Motor neuron (in vitro differentiated cells): ENCODE measurements around the gene IGF2BP2. TPM values are rescaled to one million over a fixed set of nuclear protein-coding genes. Genes with fewer than 3 reads are reported as not detected.
A peak's percentile ranks its signal among the peaks of the same experiment; 100 is the strongest.
"Not testable (repeated sequence)": the region's sequence is repeated elsewhere in the genome, so short reads cannot be mapped to it uniquely, and the experiment has no call there.

ENCODE experiments used
- ATAC-seq, 8 experiments: fragments of 200-7000 bp; cut with Tn5 transposase; replicated peaks in 6 of 8; 2 replicates each; pipeline ENCODE4 v1.8.0; 2021; ENCODE audit warnings: mild to moderate bottlenecking in 8 of 8, moderate library complexity in 8 of 8
- H3K27ac ChIP-seq, 2 donors: fragments of 250-450 bp; sonication (Bioruptor Pico); 2 replicates each; pipeline ENCODE4 v1.9.0; 2021; ENCODE audit warnings: antibody characterized with exemption in 2 of 2, mild to moderate bottlenecking in 2 of 2, moderate library complexity in 1 of 2
- H3K4me1 ChIP-seq, 2 donors: fragments of 250-450 bp; sonication (Bioruptor Pico); replicated peaks in 1 of 2; 2 replicates each; pipeline ENCODE4 v1.6.1; 2021; ENCODE audit warnings: antibody characterized with exemption in 2 of 2, mild to moderate bottlenecking in 2 of 2, moderate library complexity in 1 of 2
- H3K4me3 ChIP-seq, 5 donors: fragments of 250-450 bp; sonication (Bioruptor Pico); 2 replicates each; pipeline ENCODE4 v1.9.0; 2021; ENCODE audit warnings: antibody characterized with exemption in 5 of 5, mild to moderate bottlenecking in 5 of 5, moderate library complexity in 4 of 5
- WGBS, 10 experiments: fragments of 450-650 bp; shearing (Covaris generic); methylation state at CpG; one replicate each; pipeline ENCODE4 v1.0.0; 2022; 5-methylcytosine and 5-hydroxymethylcytosine counted together
- in situ Hi-C, 9 experiments: fragments of 400-800 bp; cut with MboI; loops; one replicate each; pipeline ENCODE4 v1.15.0; 2021; ENCODE audit warnings: low sequenced_read_pairs in 9 of 9, low pct_unique_long_range_greater_than_20kb in 2 of 9; ENCODE audit not compliant: unreplicated experiment in 9 of 9
- total RNA-seq, 8 experiments: library from RNA; unstranded; fragments of 300-600 nt; gene quantifications; 2 replicates each; pipeline versions ENCODE4 v1.2.3 to v1.2.4, GENCODE V29; 2022

Gene IGF2BP2
- total RNA-seq, 8 experiments from 2014 or later: 25.9 to 78.2 (median 48.3) TPM

DNA sequence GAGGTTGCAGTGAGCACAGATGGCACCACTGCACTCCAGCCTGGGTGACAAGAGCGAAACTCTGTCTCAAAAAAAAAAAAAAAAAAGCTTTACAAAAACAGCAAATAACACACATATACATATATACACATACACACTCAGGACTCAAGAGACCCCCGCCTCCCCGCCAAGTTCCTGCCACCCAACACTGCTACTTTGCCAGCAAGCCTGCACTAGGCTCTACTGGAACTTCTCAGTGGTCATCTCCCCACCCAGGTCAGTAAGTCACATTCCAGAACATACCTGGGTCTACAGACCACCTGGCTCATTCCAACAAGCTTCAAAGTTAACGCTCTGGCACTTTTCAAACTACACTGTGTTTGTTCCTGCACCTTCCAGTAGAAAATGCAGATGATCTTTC, 176.4 kb downstream of the IGF2BP2 start:
- Histone ChIP-seq H3K4me3 (no peak overlapping the region), H3K27ac (no peak overlapping the region), H3K4me1 (peaks cover 0 to 6% of the 10 kb centered on the region in 2 donors)
- ATAC-seq: no peak
- 80 to 100% (median 93%) methylated on average over 1 to 3 of the region's 4 CpGs; no CpG with 5 or more reads in 6 of the 10 experiments for WGBS, 10 experiments
- in situ Hi-C loops: no loop called here

DNA sequence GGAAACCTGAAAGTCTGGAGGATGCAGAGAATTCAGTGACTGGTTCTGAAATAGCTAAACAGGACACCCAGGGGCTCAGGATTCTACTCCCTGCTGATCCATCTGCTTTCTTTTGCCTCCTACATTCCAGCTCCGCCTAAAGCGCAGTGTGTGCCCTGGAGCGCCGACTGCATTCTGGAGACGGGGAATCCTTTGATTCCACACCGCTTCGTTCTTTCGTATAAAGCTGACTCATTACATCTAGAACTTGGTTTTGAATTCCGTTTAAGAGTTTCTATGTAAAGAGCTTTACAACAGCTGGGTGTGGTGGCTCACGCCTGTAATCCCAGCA, 177.0 kb downstream of the IGF2BP2 start:
- no peak overlapping the region for H3K4me3 ChIP-seq
- peaks cover 0 to 6% of the 10 kb centered on the region in 2 donors for H3K4me1 ChIP-seq
- ATAC-seq: no peak
- in situ Hi-C loops: no loop called here
- no peak overlapping the region for H3K27ac ChIP-seq
- WGBS, 10 experiments: 92 to 100% (median 97%) methylated on average over 1 to 9 of the region's 10 CpGs; no CpG with 5 or more reads in 3 of the 10 experiments

DNA sequence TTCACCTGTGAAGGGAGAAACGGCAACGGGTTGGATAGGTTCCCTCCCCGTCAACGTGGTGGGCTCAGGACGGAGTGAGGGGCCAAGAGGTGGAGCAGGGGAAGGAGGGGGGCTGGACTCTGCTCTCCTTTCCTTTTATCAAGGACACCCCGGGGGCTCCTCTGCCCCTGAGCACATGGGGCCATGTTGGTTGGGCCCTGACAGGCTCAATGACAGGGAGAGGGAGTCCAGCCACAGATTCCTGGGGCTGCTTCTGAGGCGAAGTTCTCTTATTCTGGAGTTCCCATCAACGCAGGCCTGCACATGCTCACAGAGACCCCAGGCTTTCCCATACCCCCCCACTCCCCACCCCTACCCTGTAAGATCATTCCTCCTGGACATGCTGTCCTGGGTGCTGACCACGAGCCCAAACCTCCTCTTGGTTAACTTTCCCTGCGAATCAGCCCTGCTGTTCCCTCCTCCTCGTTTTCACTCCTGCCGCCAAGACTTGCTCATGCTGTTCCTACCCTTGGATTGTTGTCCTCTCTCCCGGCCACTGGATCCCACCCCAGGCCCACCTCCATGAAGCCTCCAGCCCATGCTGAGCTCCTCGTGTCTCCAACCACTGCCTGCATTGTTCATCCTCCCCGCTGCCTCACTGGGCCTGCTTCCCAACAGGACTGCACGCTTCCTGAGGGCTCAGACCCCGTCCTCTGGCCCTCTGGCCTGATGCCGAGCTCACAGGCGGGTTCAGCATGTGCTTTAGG, 177.5 kb downstream of the IGF2BP2 start:
- H3K27ac ChIP-seq: no peak overlapping the region
- no peak overlapping the region for H3K4me3 ChIP-seq
- ATAC-seq: no peak
- in situ Hi-C loops: no loop called here
- WGBS, 10 experiments: 60 to 100% (median 93%) methylated on average over 1 to 4 of the region's 19 CpGs; no CpG with 5 or more reads in 3 of the 10 experiments
- peaks cover 0 to 6% of the 10 kb centered on the region in 2 donors for H3K4me1 ChIP-seq

DNA sequence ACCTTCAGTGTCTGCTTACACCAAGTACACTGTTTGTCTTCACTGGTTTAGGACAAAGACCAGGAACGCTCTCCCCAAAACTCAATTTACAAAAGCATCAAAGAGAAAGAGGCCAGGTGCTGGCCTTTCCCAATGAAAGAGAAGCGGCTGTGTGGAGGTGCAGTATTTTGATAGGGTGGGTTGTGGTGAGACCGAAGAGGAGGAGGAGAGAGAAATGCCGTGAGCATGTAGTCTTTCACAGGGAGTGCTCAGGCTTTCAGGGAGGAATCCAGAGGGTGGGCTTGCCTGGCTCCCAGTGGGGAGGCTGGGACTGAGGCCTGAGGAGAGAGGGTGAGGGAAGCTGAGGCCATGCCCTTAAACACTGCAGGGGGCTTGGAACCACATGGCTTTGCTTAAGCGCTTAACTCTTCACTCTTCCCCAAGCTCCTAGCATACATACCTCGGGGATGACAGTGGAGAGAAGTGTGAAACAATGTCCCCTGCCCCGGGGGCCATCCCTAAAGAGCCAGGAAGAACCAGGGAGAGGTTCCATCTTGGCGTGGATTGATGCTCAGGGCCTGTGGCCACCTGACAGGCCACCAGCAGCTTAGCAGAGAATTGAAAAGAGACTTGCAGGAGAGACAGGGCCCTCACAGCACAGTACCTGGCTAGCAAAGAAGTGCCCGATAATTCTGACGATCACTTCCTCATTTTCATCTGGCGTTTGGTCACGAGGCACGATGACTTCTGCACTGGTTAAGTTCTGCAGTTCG, 178.3 kb downstream of the IGF2BP2 start:
- Histone ChIP-seq H3K27ac (no peak overlapping the region), H3K4me3 (no peak overlapping the region), H3K4me1 (peaks cover 0 to 6% of the 10 kb centered on the region in 2 donors)
- no peak for ATAC-seq
- 35 to 100% (median 71%) methylated on average over 1 to 5 of the region's 14 CpGs; no CpG with 5 or more reads in 6 of the 10 experiments for WGBS, 10 experiments
- in situ Hi-C loops: no loop called here

DNA sequence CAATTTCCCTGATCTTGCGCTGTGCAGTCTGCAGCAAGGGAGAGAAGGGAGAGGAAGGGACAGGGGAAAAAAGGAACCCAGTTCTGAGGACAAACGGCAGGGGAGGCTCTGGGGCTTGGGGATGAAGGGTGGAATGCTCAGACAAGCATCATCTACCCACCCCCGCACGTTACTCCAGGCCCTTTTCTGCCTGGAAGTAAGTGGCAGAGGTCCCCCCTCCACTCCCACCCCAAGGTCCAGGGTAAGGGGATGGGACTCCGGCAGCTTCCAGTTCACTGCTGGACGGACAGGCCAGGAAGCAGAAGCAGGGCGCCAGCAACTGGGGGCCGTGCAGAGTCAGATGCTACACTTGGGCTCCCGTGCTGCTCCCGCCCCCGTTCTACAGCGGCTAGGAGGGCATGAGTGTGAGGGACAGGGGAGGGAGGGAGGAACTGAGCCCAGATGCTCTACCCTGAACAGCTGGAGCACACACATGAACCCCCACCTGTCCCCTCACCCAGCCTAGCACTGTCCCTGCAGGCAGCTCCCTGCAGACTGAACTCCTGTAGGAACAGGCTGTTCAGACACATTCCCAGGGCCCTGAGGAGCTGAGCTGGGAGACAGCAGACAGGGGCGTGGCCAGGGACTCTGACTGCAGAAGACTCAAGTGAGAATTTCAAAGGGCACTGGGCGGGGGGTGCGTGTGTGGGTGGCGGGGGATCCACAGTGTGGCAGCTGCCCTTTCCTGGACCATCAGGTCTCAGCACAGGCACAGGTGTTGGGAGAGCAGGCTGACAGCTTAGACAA, 179.1 kb downstream of the IGF2BP2 start:
- ATAC-seq: peak in 7 of 8 experiments; percentile 20 to 48 (median 30)
- Histone ChIP-seq H3K4me1 (peaks cover 0 to 6% of the 10 kb centered on the region in 2 donors), H3K4me3 (no peak overlapping the region), H3K27ac (no peak overlapping the region)
- in situ Hi-C loops: no loop called here
- WGBS, 10 experiments: 73 to 90% (median 81%) methylated on average over 2 to 8 of the region's 16 CpGs; no CpG with 5 or more reads in 6 of the 10 experiments

DNA sequence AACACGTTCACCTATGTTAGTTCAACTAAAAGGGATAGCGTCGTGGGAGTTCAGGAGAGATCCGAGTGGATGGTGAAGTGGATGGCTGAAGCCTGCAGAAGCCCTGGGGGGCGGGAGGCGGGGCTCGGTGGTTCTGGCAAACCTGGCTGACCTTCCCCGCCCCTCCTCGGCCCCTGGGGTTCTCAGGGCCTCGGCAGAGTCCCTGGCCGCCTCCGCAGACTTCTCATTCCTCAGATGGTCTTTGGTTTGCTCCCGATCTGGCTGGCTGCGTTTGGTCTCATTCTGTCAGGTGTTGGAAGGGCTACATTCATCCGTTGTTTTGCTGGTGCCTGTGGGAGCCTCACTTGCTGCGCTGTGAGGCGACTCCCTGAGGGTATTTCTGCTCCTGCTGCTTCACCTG, 179.7 kb downstream of the IGF2BP2 start:
- not testable (repeated sequence) for H3K27ac ChIP-seq
- peak in 2 of 8 experiments; percentile 8 to 14 for ATAC-seq
- 77 to 94% (median 88%) methylated on average over 3 to 6 of the region's 17 CpGs; no CpG with 5 or more reads in 6 of the 10 experiments for WGBS, 10 experiments

DNA sequence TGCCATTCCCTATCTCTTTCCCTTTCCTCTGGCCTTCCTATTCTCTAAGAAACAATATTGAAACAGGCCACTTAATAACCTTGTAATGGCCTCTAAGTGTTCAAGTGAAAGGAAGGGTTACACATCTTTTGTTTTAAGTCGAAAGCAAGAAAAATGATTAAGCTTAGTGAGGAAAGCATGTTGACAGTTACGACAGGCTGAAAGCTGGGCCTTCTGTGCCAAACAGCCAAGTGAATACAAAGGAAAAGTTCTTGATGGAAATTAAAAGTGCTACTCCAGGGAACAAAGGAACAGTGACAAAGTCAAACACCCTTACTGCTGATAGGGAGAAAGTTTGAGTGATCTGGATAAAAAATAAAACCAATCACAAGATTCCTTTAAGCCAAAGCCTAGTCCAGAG, 184.5 kb downstream of the IGF2BP2 start:
- in situ Hi-C loops: no loop called here
- Histone ChIP-seq H3K4me1 (peaks cover 0 to 3% of the 10 kb centered on the region in 2 donors), H3K27ac (no peak overlapping the region), H3K4me3 (no peak overlapping the region)
- ATAC-seq: peak in 2 of 8 experiments; percentile 6 to 29
- 32 to 94% (median 60%) methylated on average over 1 to 2 of the region's 2 CpGs; no CpG with 5 or more reads in 1 of the 10 experiments for WGBS, 10 experiments

More for the DNA sequence above, 179.7 kb downstream of the IGF2BP2 start:
- H3K4me3 ChIP-seq, in situ Hi-C loops, H3K4me1 ChIP-seq: not testable (repeated sequence)

DNA sequence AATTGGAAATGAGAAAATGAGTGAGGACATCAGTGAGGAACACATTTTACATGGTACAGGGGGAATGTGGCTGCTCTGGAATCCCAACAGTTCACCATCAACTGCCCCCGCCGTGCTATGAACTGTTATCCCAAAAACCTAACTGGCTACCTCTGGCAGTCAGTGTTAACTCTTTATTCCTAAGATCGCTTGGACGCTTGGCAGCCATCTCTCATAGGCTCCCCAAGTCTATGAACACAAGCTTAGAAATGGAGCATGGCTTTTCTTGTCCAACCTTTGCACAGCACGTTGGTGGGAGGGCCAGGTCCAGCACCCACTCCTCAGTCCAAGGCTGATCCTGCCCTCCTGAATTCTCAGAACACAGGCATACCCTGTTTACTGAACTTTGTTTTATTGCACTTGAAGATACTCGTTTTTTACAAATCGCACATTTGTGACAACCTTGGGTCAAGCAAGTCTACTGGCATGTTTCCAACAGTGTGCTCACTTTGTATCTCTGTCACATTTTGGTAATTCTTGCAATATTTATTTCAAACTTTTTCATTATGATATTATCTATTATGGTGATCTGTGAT, 185.1 kb downstream of the IGF2BP2 start:
- Histone ChIP-seq H3K4me3 (no peak overlapping the region), H3K27ac (no peak overlapping the region), H3K4me1 (peaks cover 0 to 3% of the 10 kb centered on the region in 2 donors)
- WGBS, 10 experiments: 70 to 91% (median 80%) methylated on average over 3 to 7 of the region's 7 CpGs; no CpG with 5 or more reads in 4 of the 10 experiments
- in situ Hi-C loops: no loop called here
- peak in 2 of 8 experiments; percentile 14 to 20 for ATAC-seq

DNA sequence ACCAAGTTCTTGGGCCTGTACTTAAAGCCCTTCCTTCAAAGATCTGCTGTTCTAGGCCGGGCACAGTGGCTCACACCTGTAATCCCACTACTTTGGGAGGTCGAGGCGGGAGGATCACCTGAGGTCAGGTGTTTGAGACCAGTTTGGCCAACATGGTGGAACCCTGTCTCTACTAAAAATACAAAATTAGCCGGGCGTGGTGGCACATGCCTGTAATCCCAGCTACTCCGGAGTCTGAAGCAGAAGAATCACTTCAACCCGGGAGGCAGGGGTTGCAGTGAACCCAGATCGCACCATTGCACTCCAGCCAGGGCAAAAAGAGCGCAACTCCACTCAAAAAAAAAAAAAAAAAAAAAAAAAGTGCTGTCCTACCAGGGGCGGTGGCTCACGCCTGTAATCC, 186.2 kb downstream of the IGF2BP2 start:
- WGBS, 10 experiments: 95 to 100% (median 100%) methylated on average over 1 to 10 of the region's 11 CpGs; no CpG with 5 or more reads in 3 of the 10 experiments

DNA sequence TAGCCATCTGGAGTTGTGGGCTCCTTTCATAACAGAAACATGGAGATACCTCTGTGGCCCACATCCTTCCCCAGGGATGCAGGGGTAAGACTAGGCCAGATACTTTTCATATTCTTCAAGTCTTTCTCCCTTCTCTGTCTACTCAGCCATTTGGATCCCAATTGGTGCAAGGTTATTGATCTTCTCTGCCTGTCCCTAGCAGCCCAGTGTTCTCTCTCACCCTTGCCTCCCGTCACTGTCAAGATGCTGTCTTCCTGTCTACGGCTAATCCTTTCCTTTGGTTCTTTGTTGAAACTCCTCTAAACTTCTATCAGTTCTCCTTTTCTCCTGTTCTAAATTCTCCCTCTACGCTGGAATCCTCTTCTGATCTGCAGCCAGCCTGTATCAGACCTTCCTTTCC, 187.5 kb downstream of the IGF2BP2 start:
- WGBS, 10 experiments: 89 to 100% (median 93%) methylated on average over 1 to 3 of the region's 3 CpGs; no CpG with 5 or more reads in 2 of the 10 experiments
- H3K4me3 ChIP-seq: no peak overlapping the region
- in situ Hi-C loops: no loop called here
- peaks cover 0 to 3% of the 10 kb centered on the region in 2 donors for H3K4me1 ChIP-seq
- ATAC-seq: no peak
- H3K27ac ChIP-seq: no peak overlapping the region

More for the DNA sequence above, 186.2 kb downstream of the IGF2BP2 start:
- in situ Hi-C loops, ATAC-seq, H3K4me3 ChIP-seq, H3K27ac ChIP-seq, H3K4me1 ChIP-seq: not testable (repeated sequence)

DNA sequence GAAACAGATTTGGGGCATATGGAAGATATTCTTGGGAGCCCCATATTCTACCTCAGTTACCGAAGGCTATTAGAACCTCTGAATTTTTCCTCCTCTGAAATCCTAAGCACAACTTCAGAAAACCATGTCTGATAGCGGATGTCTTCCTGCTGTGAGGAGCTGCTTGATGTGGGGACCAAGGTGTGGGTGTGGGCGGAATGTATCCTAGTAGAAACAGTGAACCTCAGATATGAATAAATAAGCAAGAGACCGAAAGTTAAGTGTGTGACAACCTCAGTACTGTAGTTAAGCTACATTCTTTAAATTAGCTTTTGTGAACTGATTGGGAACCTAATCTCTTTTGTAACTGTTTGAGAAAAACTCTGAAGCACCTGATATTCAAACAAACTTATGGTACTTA, 191.8 kb downstream of the IGF2BP2 start:
- no peak for ATAC-seq

DNA sequence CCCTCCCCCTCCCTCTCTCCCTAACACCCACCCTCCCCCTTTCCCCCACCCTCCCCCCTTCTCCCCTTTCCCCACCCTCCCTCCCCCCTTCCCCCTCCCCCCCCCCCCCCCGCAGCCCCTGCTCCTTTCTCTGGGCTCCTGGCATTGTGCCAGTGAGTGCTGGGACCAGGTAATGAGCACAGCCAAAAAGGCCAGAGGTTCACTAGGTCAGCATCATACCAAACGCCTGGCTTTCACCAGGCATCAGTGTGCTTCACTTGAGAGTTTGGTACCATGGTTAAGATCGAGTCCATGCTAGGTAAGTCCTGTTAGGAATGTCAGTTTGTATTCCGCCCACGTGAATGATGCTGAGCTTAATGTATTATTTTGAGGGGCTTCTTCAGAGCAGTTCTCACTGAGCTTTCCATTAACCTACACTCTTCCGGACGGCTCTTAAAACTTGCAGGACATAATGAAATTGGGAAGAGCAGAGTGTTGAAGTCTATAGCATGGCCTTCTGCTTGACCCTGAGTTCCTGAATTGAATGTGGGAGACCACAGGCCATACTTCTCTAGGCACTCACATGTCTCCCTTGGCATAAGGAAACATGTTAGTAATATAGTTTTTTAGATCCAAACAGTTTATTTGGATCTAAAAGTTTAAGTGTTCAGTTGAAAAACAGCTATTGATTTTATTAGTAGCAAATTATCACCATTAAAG, 193.2 kb downstream of the IGF2BP2 start:
- peak in 1 of 8 experiments; percentile 7 for ATAC-seq
- 92 to 100% (median 100%) methylated on average over 2 to 5 of the region's 7 CpGs; no CpG with 5 or more reads in 4 of the 10 experiments for WGBS, 10 experiments
- H3K4me1 ChIP-seq: no peaks in the 10 kb centered on the region
- no peak overlapping the region for H3K4me3 ChIP-seq
- in situ Hi-C loops: no loop called here
- H3K27ac ChIP-seq: no peak overlapping the region

More for the DNA sequence above, 191.8 kb downstream of the IGF2BP2 start:
- H3K4me3 ChIP-seq: no peak overlapping the region
- in situ Hi-C loops: no loop called here
- H3K27ac ChIP-seq: no peak overlapping the region
- WGBS, 10 experiments: 89 to 100% (median 90%) methylated on average over 1 to 4 of the region's 4 CpGs; no CpG with 5 or more reads in 3 of the 10 experiments
- H3K4me1 ChIP-seq: no peaks in the 10 kb centered on the region
